ENCODE data around the gene CMIP.

The CMIP gene

DNA sequence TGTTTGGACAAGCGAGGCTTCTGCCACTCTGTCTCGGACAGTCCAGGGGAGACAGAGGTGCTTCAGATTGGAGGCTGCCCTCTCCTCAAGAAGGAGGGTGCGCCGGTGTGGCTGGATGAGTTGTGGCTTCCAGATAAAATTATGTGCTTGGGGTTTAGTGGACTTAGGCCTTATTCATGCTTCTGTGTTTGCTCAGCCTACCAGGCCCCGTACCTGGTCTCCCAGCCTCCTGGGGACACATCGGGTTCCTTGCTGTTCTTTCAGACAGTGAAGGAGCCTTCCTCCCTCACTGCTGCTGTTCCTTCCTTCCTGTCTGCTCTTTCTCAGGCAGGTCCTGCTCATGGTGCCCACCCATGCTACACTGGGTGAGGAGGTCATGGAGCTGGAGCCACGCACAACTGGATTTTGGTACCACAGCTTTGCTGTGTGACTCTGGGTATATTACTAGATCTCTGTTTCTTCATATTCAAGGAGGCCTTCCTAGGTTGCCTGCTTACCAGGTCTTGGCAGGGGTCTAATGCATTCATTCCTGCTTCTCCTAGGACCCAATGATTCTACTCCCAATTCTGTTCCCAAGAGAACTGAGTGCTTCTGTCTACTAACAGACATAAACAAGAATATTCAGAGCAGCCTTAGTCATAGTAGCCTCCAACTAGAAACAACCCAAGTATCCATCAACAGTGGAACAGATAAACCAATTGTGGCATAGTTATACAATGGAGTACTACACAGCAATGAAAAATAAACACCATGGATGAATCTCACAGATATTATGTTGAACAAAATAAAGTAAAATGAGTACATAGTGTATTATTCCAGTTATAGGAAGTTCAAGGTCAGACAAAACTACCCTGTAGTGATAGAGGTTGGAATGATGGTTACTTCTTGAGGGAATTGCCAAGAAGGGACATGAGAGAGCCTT, 121.7 kb downstream of the CMIP start:
- Mint-ChIP-seq H3K4me3 (no peak overlapping the region), H3K36me3 (ENCODE audit: low read depth) (no peaks in the 10 kb centered on the region), H3K9me3 (no peaks in the 10 kb centered on the region), H3K4me1 (peaks cover 37% of the 10 kb centered on the region), H3K27ac (peak overlapping the region in 1 of 3 experiments; percentile 12), H3K27me3 (ENCODE audit: low read depth) (no peaks in the 10 kb centered on the region)
- TF ChIP-seq, protein P1, sequence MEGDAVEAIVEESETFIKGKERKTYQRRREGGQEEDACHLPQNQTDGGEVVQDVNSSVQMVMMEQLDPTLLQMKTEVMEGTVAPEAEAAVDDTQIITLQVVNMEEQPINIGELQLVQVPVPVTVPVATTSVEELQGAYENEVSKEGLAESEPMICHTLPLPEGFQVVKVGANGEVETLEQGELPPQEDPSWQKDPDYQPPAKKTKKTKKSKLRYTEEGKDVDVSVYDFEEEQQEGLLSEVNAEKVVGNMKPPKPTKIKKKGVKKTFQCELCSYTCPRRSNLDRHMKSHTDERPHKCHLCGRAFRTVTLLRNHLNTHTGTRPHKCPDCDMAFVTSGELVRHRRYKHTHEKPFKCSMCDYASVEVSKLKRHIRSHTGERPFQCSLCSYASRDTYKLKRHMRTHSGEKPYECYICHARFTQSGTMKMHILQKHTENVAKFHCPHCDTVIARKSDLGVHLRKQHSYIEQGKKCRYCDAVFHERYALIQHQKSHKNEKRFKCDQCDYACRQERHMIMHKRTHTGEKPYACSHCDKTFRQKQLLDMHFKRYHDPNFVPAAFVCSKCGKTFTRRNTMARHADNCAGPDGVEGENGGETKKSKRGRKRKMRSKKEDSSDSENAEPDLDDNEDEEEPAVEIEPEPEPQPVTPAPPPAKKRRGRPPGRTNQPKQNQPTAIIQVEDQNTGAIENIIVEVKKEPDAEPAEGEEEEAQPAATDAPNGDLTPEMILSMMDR (IDR thresholded peaks at IDR 0.05; ENCODE audit: unreplicated experiment in 3 of 3) = no peak

DNA sequence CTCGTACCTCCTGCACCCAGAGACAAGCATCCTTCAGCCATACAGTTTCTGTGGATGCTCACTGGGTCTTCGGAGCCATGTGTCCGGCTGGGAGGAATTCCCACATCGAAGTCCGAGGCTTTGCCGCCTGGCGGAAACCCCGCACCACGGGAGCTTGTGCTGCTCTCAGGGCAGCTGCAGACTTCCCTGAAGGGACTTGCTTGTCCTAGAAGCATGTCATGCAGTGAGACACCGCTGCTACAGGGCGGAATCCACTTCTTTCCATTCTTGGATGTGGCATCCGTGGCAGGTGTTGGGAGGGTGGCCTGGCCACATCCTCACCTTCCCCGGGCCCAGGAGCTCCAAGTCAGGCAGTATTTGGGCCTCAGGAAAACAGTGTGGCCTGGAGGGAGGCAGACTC, 122.5 kb downstream of the CMIP start:
- Mint-ChIP-seq H3K4me3 (no peak overlapping the region), H3K36me3 (ENCODE audit: low read depth) (no peaks in the 10 kb centered on the region), H3K4me1 (peaks cover 36% of the 10 kb centered on the region), H3K27me3 (ENCODE audit: low read depth) (no peaks in the 10 kb centered on the region), H3K27ac (no peak overlapping the region), H3K9me3 (no peaks in the 10 kb centered on the region)
- TF ChIP-seq, protein P1 (IDR thresholded peaks at IDR 0.05; ENCODE audit: unreplicated experiment in 3 of 3) = no peak

DNA sequence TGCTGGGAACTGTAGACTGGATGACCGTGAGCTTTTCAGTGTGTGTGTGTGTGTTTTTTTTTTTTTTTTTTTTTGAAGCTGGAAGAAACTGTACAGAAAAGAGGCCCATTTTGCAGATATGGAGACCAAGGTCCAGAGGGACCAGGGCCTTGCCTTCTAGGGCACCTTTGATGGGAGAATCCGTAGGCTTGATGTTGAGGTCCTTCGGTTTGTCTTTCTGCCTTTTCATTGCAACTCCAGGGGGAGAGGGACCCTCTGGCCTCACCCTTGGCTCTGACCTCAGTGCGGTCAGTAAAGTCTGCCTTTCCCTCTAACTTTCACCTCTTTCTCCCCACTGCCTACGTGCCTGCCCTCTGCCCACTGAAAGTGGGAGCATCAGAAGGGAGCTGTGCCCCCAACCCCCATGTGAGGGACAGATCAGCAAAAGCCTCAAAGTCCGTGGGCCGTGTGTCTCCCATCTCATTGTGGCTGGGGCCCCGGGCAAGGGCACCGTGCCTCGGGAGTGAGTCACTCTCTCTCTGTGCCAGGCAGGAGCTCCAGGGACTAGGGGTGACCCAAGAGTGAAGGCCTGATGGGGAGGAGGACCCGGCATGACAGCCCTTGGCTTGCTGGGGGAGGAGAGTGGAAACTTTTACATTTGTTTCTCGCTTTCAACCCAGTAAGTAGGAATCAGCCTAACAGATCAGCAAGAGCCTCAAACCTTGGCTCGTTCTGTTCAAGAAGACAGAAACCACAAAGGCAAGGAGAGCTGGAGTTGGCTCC, 123.6 kb downstream of the CMIP start:
- TF ChIP-seq, protein P1 (IDR thresholded peaks at IDR 0.05; ENCODE audit: unreplicated experiment in 3 of 3) = no peak
- H3K27ac Mint-ChIP-seq = peak overlapping the region; percentile 38 to 65 (median 43)
- peaks cover 40% of the 10 kb centered on the region for H3K4me1 Mint-ChIP-seq
- H3K36me3 Mint-ChIP-seq (ENCODE audit: low read depth) = no peaks in the 10 kb centered on the region
- no peak overlapping the region for H3K4me3 Mint-ChIP-seq
- no peaks in the 10 kb centered on the region for H3K9me3 Mint-ChIP-seq
- no peaks in the 10 kb centered on the region for H3K27me3 Mint-ChIP-seq (ENCODE audit: low read depth)

DNA sequence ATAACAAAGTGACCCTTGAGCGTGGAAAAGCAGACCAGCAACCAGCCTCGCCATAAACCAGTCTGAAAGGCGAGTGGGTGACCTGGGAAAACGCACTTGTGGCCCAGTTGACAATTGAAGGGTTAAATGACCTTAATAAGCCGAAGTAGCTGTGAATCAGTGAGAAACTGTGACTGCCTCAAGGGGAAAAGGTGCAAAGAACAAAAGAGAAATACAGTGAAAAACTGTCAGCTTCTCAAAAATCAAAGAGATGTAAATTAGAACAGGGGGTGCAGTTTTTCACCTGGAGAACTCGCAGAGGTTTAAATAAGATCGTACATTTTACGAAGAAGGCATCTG, 124.1 kb downstream of the CMIP start:
- no peaks in the 10 kb centered on the region for H3K27me3 Mint-ChIP-seq (ENCODE audit: low read depth)
- peak overlapping the region; percentile 38 to 65 (median 43) for H3K27ac Mint-ChIP-seq
- H3K4me3 Mint-ChIP-seq = no peak overlapping the region
- H3K4me1 Mint-ChIP-seq = peaks cover 38% of the 10 kb centered on the region
- no peaks in the 10 kb centered on the region for H3K9me3 Mint-ChIP-seq
- H3K36me3 Mint-ChIP-seq (ENCODE audit: low read depth) = no peaks in the 10 kb centered on the region
- TF ChIP-seq, protein P1 (IDR thresholded peaks at IDR 0.05; ENCODE audit: unreplicated experiment in 3 of 3) = no peak

DNA sequence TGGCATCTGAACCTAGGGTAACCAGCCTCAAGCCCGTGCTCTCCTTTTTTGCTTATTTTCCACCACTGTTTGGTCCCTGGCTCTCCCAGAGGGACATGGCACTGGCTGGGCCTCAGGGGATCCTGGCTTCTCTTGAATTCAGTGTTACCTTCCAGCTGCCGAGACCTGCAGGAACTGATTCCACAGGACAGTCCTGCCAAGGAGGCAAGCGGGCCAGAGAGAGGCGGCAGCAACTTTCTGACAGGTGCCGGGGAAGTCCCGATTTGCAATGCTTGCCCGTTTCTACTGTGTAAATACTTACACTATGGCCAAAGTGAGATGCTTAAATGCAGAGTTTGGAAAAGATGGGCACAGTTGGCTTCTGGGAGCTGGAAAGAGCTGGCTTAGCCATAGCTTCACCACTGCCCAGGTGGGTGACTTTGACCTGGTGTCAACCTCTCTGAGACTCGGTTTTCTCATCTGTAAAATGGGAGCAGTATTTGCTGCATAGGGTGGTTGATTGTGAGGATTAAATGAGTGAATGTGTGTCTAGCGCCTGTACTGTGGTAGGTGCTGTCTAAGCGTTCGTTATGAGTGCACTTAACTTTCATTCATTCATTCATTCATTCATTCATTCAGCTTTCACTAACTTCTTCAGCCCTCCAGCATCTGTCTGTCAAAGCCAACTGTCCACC, 124.9 kb downstream of the CMIP start:
- Mint-ChIP-seq H3K4me3 (no peak overlapping the region), H3K4me1 (peaks cover 30% of the 10 kb centered on the region), H3K36me3 (ENCODE audit: low read depth) (no peaks in the 10 kb centered on the region), H3K9me3 (no peaks in the 10 kb centered on the region), H3K27me3 (ENCODE audit: low read depth) (no peaks in the 10 kb centered on the region), H3K27ac (peak overlapping the region in 1 of 3 experiments; percentile 60)
- TF ChIP-seq, protein P1 (IDR thresholded peaks at IDR 0.05; ENCODE audit: unreplicated experiment in 3 of 3) = no peak
